ENCODE data around the gene ANKFY1. TPM values are rescaled to one million over a fixed set of nuclear protein-coding genes. Genes with fewer than 3 reads are reported as not detected.

The ANKFY1 gene
- polyA plus RNA-seq, 1 experiment: 38.8 TPM

DNA sequence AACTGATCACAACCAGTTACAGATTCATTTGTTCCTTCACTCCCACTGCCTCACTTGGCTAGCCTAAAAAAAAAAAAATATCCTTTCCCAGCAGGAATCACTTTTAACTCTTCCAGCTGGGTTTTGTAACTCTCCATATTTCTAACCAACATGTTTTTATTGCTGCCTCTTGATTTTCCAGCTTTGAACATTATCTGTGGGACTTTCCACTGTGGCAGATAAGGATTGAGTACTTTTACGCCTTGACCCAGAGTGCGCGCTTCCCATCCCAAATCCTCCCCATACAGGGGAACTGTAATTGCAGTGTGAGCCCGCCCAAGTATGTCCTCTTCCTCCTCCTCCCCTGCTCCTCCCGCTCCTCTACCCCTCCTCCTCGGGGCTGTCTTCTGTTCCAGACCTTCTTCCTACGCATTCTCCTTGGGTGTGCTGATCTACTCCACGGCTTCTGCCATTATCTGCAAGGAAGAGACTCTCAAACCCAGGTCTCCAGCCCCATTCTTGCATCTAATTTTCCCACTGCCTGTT is 77.4 kb downstream of the ANKFY1 start:
- no peak overlapping the region for H3K27ac ChIP-seq (ENCODE audit: low read depth, low read length)
- no peak for DNase-seq (ENCODE audit: low read depth, low spot score)
- H3K27me3 ChIP-seq (ENCODE audit: control insufficient read depth, insufficient read depth, low read length): no peaks in the 10 kb centered on the region
- POLR2A ChIA-PET: no interaction called here
- H3K4me3 ChIP-seq (ENCODE audit: low read depth, low read length): no peak overlapping the region
- TF ChIP-seq, protein P1, sequence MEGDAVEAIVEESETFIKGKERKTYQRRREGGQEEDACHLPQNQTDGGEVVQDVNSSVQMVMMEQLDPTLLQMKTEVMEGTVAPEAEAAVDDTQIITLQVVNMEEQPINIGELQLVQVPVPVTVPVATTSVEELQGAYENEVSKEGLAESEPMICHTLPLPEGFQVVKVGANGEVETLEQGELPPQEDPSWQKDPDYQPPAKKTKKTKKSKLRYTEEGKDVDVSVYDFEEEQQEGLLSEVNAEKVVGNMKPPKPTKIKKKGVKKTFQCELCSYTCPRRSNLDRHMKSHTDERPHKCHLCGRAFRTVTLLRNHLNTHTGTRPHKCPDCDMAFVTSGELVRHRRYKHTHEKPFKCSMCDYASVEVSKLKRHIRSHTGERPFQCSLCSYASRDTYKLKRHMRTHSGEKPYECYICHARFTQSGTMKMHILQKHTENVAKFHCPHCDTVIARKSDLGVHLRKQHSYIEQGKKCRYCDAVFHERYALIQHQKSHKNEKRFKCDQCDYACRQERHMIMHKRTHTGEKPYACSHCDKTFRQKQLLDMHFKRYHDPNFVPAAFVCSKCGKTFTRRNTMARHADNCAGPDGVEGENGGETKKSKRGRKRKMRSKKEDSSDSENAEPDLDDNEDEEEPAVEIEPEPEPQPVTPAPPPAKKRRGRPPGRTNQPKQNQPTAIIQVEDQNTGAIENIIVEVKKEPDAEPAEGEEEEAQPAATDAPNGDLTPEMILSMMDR (IDR thresholded peaks at IDR 0.05; ENCODE audit: low read depth, low read length): no peak
- CTCF ChIA-PET: interaction anchor here (0.6 to 1.2 kb wide), 3 partner anchors 13 to 26 kb away, joined by 3 to 7 read pairs (median 3); no protein-coding TSS in a partner anchor
- no peaks in the 10 kb centered on the region for H3K9me3 ChIP-seq (ENCODE audit: control insufficient read depth, insufficient read depth, low read length)

GRCh38 chr17:4185656-4186055 is 78.1 kb downstream of the ANKFY1 start:
- TF ChIP-seq, protein P1 (IDR thresholded peaks at IDR 0.05; ENCODE audit: low read depth, low read length): no peak
- POLR2A ChIA-PET: no interaction called here
- CTCF ChIA-PET: interaction anchor here (0.6 to 1.2 kb wide), 4 partner anchors 14 to 448 kb away, joined by 3 to 7 read pairs (median 3); no protein-coding TSS in a partner anchor
- DNase-seq (ENCODE audit: low read depth, low spot score): no peak
- no peak overlapping the region for H3K4me3 ChIP-seq (ENCODE audit: low read depth, low read length)
- H3K9me3 ChIP-seq (ENCODE audit: control insufficient read depth, insufficient read depth, low read length): no peaks in the 10 kb centered on the region
- H3K27me3 ChIP-seq (ENCODE audit: control insufficient read depth, insufficient read depth, low read length): no peaks in the 10 kb centered on the region
- H3K27ac ChIP-seq (ENCODE audit: low read depth, low read length): no peak overlapping the region

DNA sequence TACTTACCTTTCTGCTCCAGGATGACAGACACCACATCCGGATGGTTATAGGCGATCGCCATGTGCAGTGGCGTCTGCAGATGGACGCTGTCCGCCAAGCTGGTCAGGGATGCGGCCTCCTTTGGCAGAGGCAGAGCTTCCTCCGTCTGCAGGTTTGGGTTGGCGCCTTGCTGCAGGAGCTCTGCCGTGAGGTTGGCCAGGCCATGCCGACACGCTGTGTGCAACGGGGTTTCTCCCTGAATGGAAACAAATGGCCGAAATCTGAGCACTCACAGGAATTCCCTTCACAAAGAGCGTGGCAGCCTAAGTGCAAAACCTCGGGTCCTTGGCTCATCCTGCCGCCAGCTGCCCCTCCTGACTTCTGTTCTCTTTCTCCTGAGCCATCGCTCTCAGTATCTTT is 79.0 kb downstream of the ANKFY1 start:
- Histone ChIP-seq H3K9me3 (ENCODE audit: control insufficient read depth, insufficient read depth, low read length) (no peaks in the 10 kb centered on the region), H3K27ac (ENCODE audit: low read depth, low read length) (no peak overlapping the region), H3K27me3 (ENCODE audit: control insufficient read depth, insufficient read depth, low read length) (no peaks in the 10 kb centered on the region), H3K4me3 (ENCODE audit: low read depth, low read length) (no peak overlapping the region)
- ChIA-PET POLR2A (no interaction called here), CTCF (no interaction called here)
- DNase-seq (ENCODE audit: low read depth, low spot score): no peak
- TF ChIP-seq, protein P1 (IDR thresholded peaks at IDR 0.05; ENCODE audit: low read depth, low read length): no peak

GRCh38 chr17:4182043-4182442 is 81.7 kb downstream of the ANKFY1 start:
- ChIA-PET POLR2A (no interaction called here), CTCF (interaction anchor here (1.0 to 1.3 kb wide), 2 partner anchors 18 to 24 kb away, joined by 4 to 7 read pairs; no protein-coding TSS in a partner anchor)
- TF ChIP-seq, protein P1 (IDR thresholded peaks at IDR 0.05; ENCODE audit: low read depth, low read length): no peak
- Histone ChIP-seq H3K9me3 (ENCODE audit: control insufficient read depth, insufficient read depth, low read length) (no peaks in the 10 kb centered on the region), H3K27me3 (ENCODE audit: control insufficient read depth, insufficient read depth, low read length) (no peaks in the 10 kb centered on the region), H3K4me3 (ENCODE audit: low read depth, low read length) (no peak overlapping the region), H3K27ac (ENCODE audit: low read depth, low read length) (no peak overlapping the region)
- no peak for DNase-seq (ENCODE audit: low read depth, low spot score)

DNA sequence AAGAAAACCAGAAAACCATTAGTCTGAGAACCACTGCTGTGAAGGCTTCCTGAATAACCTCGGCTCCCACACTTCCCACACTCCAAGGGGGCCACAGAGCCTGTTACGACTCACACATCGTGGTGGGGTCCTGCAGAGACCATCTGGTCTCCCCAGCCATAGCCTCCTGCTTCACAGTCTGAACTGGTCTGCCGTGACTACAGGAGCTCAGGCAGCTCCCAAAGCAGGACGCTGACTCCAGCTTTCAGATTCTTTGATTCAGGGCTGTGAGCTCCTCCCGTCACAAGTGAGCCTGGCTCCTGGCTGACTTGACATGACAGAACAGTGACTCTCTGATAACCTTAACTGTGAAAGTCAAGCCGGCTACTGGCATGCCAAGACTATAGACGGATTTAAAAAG is 83.0 kb downstream of the ANKFY1 start:
- ChIA-PET CTCF (interaction anchor here (1.0 to 1.3 kb wide), 2 partner anchors 19 to 23 kb away, joined by 4 to 7 read pairs; no protein-coding TSS in a partner anchor), POLR2A (interaction anchor here (1.0 kb wide), 1 partner anchor 38 kb away, joined by 3 read pairs; the partner anchor contains the start of genes CYB5D2 and ZZEF1)
- no peak overlapping the region for H3K27ac ChIP-seq (ENCODE audit: low read depth, low read length)
- TF ChIP-seq, protein P1 (IDR thresholded peaks at IDR 0.05; ENCODE audit: low read depth, low read length): no peak
- H3K27me3 ChIP-seq (ENCODE audit: control insufficient read depth, insufficient read depth, low read length): no peaks in the 10 kb centered on the region
- no peak overlapping the region for H3K4me3 ChIP-seq (ENCODE audit: low read depth, low read length)
- no peaks in the 10 kb centered on the region for H3K9me3 ChIP-seq (ENCODE audit: control insufficient read depth, insufficient read depth, low read length)
- DNase-seq (ENCODE audit: low read depth, low spot score): no peak
